Eye (tissue), 1 donor: ENCODE data around the gene RAI14.

Experiments
- DNase-seq: peaks from one replicate; pipeline ENCODE4 v3.0.0-alpha.2; 2015

The RAI14 gene

DNA sequence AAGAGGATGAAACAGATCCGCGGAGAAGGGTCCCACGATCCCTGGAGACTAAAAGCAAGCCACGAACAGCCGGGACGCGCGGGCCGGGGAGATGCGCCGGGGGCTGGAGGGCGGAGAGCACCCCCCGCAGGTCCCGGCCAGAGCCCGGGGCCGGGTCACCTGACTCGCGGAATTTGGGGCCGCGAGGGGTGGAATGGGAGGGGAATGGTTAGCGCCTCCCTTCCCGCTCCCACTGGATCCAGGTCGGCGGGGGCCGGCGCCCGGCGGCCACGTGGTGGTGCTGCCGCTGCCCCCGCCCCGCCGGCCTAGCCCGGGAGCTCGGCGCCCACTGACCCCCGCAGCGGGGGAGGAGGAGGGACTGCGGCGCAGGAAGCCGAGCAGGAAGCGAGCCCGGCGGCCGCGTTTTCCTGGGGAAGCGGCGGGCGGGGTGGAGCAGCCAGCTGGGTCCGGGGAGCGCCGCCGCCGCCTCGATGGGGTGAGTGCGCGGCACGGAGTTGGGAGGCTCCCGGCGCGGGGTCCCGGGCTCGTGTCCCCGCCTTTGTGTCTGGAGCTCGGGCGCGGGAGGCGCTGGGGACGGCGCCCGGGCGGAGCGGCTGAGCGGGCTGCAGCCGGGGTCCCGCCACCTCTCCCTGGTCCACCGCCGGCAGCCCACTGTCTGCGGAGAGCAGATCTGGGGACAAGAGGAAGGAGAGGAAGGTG, at the start of gene RAI14:
TSS of gene RAI14 (plus strand) at position 328 of the 699 bp plus-strand sequence. CDS start 30,592 bp downstream, outside the sequence.
- peak; percentile 88 for DNase-seq

DNA sequence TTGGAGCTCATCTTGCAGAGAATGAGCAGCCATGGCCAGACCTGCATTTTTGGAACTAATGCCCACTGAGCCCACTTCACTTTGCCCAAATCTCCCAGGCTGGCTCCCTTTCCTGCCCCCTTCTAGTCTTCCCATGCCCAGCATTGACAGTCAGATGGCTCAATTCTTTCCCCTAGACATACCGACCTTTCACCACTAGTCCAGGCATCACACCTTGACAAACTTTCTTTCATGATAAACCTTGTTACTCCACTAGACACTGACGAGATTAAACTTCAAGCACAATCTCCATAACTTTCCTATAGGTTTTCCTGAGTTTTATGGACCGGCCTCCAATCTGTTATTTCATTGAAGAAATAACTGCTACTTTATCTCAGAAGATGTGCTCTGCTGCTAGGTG, 47.8 kb upstream of the RAI14 start:
- no peak for DNase-seq

DNA sequence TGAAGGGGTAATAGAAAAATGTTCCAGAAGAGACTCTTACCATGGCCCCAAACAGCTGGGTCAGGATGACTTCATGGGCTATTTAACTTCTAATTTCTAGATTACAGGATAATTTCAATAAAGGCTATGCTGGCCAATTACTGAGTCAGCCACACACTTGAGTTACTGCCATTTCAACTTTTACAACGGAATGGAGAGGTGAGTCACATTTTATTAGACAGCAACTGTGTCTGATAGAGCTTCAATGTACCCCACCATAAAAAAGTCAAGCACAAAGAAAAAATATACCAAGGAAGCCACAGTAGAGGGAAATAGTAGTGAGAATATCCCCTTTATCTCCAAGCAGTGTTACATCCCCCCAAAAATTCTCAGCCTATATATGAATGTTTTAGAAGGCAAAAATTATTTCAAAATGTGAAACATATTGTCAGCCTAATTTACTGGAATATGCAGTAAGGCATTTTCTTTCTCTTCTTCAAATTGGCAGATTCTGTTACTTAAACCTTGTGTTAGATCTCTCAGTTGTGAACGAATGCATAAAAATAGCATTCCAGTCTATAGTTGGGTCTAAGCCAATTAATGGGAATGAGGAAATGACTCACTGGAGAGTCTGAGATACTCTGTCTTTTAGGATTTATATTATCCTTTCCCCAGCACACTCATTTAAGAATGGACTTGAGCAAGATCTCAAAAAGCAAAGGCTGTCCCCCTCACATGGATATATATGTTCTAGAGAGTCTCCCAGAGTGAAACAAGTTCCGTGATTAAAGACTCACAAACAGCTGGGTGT, 47.1 kb upstream of the RAI14 start:
- peak; percentile 59 for DNase-seq

DNA sequence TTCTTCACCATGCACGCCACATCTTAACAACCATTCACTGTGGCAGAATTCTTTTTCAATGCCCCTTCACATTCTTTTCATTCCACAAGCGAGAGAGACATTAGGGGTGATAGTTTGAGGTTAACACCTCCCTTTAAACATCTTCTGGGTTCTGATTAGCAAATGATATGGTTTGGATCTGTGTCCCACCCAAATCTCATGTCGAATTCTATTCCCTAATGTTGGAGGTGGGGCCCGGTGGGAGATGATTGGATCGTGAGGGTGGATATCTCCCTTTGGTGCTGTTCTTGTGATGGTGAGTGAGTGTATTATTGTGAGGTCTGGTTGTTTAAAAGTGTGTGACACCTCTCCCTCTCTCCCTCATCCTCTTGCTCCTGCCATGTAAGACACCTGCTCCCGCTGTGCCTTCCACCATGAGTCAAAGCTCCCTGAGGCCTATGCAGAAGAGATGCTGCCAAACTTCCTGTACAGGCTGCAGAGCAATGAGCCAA, 46.1 kb upstream of the RAI14 start:
- DNase-seq, result no peak

DNA sequence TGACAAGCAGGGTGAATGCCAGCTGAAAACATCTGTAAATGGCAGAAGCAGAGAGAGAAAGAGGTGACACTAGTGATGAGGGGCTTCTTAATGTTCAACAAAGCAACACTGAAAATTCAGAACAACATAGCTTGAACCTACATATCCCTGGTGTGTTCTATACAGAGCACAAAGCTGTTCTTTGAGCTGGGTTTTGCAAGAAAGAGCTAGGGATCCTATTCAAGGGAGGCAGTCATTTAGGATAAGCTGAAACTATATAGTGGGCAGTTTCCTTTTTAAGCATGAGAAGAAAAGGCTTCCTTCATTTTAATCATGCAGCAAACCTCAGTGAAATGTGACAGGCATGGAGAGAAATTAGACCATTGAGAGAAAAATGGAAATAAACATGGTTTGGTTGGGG, 45.6 kb upstream of the RAI14 start:
- DNase-seq, result no peak

DNA sequence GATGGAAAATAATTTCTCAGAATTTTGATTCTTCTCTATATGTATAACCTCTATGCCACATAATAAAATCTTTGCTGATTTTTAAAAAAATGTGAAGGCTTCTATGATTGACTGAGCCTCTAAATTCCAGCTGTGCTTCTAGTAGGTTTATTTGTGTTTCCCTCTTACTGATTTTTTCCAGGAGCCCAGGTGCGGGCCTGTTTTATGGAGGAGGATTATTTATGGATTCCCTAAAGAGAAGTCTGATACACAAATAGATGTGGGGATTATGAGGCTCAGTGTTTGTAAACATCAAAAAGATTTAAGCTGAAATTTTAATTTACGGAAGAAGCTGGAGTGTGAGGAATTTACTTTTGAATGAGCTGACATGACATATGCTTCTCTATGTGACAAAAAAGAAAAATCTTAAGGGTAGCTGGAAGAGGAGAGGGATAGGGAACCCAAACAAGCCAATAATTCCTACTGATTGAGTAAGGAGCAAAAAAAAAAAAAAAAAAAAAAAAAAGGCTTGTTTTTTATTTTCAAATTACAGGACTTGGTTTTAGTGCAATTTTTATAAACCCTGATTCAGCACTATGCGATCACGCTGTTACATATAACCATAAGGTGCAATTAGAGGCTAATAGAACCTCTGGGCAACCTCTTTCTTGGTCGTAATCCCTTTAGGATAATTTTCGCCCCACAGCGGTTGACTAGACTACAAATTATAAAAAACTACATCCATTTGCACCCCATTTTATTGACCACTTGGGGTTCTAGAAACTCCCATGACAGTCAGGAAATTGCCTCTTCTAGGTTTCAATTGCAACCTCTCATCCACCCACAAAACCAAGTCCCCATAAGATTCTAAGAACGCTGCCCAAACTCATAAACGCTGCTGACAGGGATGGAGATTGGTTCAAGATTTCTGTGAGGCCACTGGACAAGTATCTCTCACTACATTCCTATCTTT, 44.4 kb upstream of the RAI14 start:
- no peak for DNase-seq

DNA sequence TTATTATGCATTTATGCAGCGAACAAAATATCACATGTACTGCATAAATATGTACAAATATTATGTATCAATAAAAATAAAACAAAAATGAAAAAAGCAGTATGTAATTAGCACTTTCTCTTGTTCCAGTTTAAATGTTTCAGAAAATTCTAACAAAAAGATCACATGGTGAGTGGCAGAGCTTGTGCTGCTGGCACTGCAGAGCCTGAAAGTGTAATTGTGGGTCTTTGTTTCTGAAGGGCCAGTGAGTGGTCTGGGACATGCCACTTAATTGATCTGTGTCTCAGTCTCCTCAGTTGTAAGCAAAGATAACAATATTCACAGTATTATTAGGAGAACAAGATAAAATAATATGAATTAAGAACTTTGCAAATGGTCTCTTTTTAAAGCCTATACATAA, 39.5 kb upstream of the RAI14 start:
- no peak for DNase-seq

DNA sequence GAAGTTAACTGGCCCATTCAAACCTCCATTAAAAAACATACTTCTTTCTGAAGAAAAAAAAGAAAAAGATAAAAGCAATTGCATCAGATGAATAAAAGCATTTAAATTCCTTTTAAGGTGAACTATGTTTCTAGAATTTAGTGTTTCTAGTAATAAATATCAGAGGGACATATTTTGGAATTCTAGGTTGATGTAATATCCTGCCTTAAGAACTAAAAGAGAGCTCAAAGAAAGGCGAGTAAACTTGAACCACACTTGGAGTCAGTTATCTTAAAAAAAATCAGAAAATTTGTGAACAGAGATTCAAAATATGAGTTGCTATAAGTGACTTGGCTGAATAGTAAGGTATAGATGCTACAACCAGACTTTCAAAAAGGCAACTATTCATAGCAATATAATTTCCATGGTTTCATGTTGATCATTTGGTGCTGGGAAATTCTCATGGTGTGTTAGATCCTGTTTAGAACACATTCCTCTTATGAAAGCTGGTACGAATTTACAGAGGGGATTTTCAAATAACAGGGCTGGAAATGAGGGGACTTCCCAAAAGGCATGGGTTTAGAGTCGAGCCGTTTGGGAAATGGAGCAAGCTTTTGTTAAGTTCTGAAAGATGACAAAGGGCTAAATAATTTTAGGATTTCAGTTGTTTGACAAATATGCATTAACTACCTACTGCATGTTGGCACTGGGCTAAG, 37.6 kb upstream of the RAI14 start:
- no peak for DNase-seq

DNA sequence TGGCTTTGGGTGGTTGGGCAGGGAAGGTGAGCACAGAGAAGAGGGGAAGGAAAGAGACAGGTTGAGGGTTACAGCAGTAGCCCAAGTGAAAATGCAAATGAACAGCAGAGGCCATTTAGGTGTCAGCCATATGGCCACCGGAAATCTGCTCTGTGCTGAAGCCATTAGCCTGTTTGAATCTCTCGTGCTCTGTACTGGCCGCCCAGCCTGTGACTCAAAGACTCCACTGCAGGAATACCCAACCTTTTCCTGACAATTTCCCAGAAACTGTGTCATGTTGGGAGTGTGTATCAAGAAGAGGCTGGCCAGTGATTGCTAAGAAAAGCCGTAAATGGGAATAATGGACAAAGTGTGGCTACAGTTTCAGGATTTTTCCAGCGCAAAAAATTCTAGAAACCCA, 35.9 kb upstream of the RAI14 start:
- no peak for DNase-seq

DNA sequence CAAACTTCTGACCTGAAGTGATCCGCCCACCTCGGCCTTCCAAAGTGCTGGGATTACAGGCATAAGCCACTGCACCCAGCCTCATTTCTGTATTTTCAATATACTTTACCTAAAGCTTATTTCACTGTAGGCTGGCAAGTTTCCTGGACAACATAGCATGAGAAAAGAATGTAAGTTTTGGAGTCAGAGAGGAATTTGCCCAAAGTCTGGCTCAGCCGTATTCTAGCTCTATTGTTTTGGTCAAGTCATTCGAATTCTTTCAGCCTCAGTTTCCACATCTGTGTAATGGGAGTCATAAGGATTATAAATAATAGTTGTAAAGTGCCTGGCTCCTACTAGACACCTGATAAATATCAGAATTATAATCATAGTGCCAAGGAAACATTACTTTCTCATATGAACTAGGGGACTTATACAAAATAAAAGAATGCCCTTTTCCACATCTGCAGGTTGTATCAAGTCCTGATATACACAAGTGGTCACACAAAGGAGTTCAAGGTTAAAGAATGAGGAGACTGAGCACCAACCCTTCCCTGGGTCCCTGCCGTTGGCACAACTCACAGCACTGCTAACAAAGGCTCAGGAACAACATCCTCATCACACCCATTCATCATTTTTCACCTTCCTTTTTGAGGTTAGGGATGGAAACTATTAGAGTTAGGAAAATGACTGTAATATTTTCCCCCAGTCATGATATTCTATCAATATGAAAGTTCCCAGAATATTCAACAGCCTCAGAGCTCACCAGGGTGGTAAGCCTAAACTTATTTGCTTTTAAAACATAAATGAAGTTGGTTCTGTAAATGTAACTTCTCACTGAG, 34.6 kb upstream of the RAI14 start:
- no peak for DNase-seq

DNA sequence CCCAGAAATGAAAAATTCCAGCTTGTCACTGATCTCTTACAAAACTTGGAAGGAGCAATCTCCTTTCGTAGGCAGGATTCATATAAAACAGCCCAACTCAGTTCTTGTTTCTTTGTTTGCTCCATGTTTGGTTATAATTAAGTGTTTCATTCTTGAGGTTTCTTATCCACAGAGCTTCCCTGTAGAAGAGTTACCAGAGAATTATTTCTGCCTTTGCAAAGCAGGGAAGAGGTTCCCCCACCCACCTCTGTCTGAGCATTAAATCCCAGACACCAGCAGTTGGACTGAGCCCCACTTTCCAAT, 34.1 kb upstream of the RAI14 start:
- DNase-seq, result no peak

DNA sequence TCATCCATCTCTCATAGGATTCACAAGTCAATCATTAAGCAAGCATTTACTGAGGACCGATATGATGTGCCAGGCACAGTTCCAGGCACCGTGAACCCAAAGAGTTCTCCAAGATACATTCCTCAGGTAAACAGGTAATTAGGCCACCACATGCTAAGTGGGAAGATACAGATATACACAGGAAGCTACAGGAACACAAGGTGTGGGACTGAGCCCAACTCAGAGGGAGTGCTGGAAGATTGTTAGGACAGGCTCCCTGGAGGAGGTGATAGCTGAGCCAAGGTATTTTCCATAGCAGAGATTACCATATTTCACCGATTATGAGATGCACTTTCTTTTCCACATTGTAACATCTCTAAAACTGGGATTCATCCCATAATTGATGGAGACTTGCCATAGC, 31.4 kb upstream of the RAI14 start:
- no peak for DNase-seq

DNA sequence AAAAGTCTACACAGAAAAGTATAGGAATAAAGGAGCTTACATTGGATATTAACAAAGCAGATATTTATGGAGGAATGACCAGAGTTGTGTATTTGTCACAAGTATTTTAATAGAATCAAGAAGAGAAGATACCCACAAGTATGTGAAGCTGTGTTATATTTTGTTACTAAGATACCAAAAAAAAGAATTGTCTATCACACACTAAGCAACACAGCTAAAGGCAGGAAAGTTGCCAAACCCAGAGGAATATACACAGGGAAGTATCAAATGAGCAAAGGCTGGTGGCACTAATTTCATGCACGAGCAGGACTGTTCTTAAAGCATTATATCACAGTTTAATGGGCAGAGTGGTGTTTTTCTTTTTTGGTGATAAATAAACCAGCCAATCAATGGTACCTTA, 30.9 kb upstream of the RAI14 start:
- DNase-seq, result no peak

DNA sequence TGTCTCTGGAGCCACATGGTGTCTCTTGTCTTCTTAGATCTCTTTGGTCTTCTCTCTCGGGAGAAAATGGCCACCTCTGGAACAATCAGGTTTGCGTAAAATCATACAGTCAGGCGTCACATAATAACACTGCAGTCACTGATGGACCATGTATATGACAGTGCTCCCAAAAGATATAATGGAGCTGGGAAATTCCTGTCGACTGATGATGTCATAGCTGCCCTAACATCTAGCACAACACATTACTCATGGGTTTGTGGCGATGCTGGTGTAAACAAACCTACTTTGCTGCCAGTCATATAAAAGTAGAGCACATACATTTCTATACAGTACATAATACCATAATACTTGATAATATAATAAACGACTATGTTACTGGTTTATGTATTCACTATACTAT, 30.1 kb upstream of the RAI14 start:
- DNase-seq, result peak; percentile 39

DNA sequence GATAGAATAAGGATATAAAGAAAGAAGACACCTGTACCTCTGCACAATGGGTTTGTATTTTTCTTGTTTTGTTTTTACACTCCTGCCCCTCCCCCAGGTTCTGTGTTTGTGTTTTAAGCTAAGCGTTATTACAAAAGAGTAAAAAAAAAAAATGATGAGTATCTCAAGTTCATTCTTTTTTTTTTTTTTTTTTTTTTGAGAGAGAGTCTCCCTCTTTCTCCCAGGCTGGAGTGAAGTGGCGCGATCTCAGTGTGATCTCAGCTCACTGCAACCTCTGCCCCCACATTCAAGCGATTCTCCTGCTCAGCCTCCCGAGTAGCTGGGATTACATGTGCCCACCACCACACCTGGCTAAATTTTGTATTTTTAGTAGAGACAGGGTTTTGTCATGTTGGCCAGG, 29.4 kb upstream of the RAI14 start:
- no peak for DNase-seq

DNA sequence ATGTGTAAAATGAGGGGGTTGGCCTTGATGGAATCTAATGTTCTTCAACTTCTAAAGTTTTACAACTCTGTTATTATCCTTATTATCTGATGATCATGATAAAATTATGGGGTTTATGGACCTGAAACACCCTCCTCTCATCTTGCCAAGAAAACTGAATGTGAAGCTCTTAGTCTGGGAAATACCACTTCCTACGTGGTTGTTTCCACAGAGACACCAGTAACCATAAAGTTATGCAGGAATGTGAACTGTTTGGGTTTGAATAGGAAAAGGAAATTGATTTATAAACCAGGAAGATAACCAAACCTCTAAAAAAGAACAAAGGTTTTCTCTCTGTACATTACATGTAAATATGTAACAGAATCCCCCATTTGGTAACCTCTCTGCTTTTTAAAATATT, 28.3 kb upstream of the RAI14 start:
- peak; percentile 38 for DNase-seq

DNA sequence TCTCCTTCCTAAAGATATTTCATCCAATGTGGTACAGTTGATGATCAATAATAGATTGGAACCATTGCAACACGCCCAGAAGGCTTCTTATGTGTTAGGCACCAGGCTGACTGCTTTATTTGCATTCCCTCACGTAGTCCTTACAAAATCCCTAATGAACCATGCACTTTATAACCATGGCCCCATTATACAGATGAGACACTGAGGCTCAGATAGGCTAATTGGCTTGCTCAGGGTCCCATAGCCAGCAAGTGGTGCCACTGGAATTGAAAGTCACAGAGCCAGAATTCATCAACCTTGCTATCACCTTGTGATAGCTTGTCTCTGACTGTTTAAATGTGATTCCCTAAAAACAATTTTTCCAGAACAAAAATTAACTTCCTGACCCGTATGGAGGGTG, 27.8 kb upstream of the RAI14 start:
- DNase-seq, result no peak

DNA sequence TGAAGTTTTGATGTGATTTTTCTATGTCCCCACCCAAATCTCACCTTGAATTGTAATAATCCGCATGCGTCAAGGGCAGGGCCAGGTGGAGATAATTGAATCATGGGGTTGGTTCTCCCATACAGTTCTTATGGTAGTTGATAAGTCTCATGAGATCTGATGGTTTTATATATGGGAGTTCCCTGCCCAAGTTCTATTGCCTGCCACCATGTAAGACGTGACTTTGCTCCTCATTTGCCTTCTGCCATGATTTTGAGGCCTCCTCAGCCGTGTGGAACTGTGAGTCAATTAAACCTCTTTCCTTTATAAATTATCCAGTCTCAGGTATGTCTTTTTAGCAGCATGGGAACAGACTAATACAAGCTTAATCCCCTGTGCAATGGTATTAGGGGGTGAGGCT, 25.5 kb upstream of the RAI14 start:
- DNase-seq, result no peak

DNA sequence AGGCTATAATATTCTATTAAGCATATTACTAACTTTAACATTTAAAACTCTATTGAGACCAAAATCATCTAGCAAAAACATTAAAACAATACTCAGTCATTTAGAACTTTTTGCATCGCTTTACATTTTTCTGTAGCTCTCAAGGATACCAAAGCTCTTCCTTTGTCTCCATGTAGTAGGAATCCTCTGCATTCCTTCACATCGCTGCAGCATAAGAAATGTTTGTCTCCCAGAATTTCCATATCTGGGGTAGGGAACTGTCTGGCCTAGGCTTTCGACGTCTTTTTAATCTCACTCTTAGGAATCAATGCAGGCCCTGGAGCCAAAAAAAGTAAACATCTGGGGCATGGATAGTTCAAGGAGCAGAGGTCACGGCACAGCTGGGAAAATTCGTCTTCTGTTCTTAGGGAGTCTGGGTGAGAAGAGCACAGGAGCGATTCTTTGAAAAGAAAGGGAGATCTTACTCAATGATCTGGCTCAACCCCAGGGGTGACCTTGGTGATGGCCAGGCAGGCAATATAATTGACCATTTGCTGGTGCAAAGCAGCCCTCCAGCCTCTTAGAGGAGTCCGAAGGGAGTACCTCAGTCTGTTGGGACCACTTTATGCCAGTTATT, 23.2 kb upstream of the RAI14 start:
- no peak for DNase-seq

DNA sequence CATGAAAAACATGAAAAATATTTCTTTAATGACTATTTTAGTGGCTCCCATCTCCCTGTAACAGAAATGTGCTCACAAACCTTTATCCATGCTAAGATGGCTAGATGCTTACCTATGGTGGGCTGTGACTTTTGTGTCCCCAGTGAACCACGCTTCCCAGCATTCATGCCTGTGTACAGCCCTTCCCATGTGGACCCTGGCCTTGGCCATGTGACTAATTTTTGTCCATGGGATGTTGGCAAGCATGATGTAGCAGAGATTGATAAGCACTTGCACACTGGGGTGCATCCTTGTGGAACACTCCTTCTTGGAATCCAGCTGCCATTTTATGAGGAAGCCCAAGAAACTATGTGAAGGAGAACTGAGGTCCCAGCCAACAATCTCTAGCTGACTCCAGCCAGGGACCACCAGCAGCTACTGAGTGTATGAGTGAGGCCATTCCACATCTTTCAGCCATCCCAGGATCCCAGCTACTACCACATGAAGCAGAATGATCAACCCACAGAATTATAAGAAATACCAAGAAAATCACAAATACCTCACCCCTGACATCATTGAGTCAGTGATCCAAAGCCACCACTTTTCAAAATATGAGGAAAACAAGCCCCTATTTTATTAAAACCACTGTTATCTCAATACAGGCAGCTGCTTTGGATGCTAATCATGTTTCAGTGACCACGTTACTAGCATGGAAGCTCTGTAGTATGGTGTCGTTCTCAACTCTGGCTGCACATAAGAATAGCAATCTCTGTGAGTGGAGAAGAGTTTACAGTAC, 16.1 kb upstream of the RAI14 start:
- DNase-seq, result no peak
